ENCODE data around the gene VSIR.
A peak's percentile ranks its signal among the peaks of the same experiment; 100 is the strongest.

The VSIR gene

GRCh38 chr10:71773221-71773971, at the start of gene VSIR:
Gene VSIR (minus strand): TSS chr10:71773520. CDS start chr10:71773439, 81 bp downstream.
- DNase-seq, result peak; percentile 92

GRCh38 chr10:71821909-71822763, 48.8 kb upstream of the VSIR start:
- DNase-seq, result no peak

- DNase-seq, result no peak
These were observed 47.6 kb upstream of the VSIR start for GRCh38 chr10:71820966-71821365.

- DNase-seq, result no peak
These were observed 46.7 kb upstream of the VSIR start for GRCh38 chr10:71819985-71820384.

GRCh38 chr10:71819441-71819861, 46.1 kb upstream of the VSIR start:
- DNase-seq, result no peak

GRCh38 chr10:71818674-71819260, 45.4 kb upstream of the VSIR start:
- no peak for DNase-seq

- DNase-seq, result peak; percentile 48
These were observed 44.7 kb upstream of the VSIR start for GRCh38 chr10:71817831-71818655.

- no peak for DNase-seq
These were observed 43.8 kb upstream of the VSIR start for GRCh38 chr10:71816936-71817618.

GRCh38 chr10:71816421-71816851, 43.1 kb upstream of the VSIR start:
- DNase-seq, result no peak

GRCh38 chr10:71815515-71816130, 42.3 kb upstream of the VSIR start:
- DNase-seq, result no peak

- DNase-seq, result no peak
These were observed 41.6 kb upstream of the VSIR start for GRCh38 chr10:71814922-71815411.

- DNase-seq, result no peak
These were observed 39.7 kb upstream of the VSIR start for GRCh38 chr10:71812913-71813590.

- peak; percentile 74 for DNase-seq
These were observed 38.9 kb upstream of the VSIR start for GRCh38 chr10:71812016-71812912.

- no peak for DNase-seq
These were observed 38.0 kb upstream of the VSIR start for GRCh38 chr10:71811351-71811750.

GRCh38 chr10:71810048-71810750, 36.9 kb upstream of the VSIR start:
- DNase-seq, result no peak

- no peak for DNase-seq
These were observed 36.3 kb upstream of the VSIR start for GRCh38 chr10:71809628-71810027.

- DNase-seq, result no peak
These were observed 34.5 kb upstream of the VSIR start for GRCh38 chr10:71807557-71808510.

Measured in femur (tissue), 1 donor.